H9 (cell line): ENCODE data around the gene SRGAP3. TPM values are rescaled to one million over a fixed set of nuclear protein-coding genes. Genes with fewer than 3 reads are reported as not detected.
A peak's percentile ranks its signal among the peaks of the same experiment; 100 is the strongest.

Source experiments
- DNase-seq: peaks from one replicate; pipeline ENCODE4 v3.0.0-alpha.2; 2017
- H2AFZ ChIP-seq: one replicate; pipeline ENCODE4 v1.6.1; 2013; ENCODE audit warnings: mild to moderate bottlenecking, low read length, control low read depth, moderate library complexity
- H2AK5ac ChIP-seq: 2 replicates; pipeline ENCODE4 v1.6.1; 2013; ENCODE audit warnings: low read length, control low read depth, mixed read lengths; ENCODE audit not compliant: insufficient read length
- H2BK120ac ChIP-seq: one replicate; pipeline ENCODE4 v1.6.1; 2013; ENCODE audit warnings: low read depth, mild to moderate bottlenecking, low read length, control low read depth, inconsistent platforms; ENCODE audit not compliant: poor library complexity, severe bottlenecking
- H2BK12ac ChIP-seq: 2 replicates; pipeline ENCODE4 v1.6.1; 2013; ENCODE audit warnings: low read length, control low read depth, mixed read lengths, low read depth; ENCODE audit not compliant: insufficient read length
- H2BK15ac ChIP-seq: 2 replicates; pipeline ENCODE4 v1.6.1; 2013; ENCODE audit warnings: low read depth, low read length, control low read depth
- H2BK20ac ChIP-seq: one replicate; pipeline ENCODE4 v1.6.1; 2013; ENCODE audit warnings: low read depth, mild to moderate bottlenecking, low read length, control low read depth, inconsistent platforms; ENCODE audit not compliant: poor library complexity, severe bottlenecking
- H2BK5ac ChIP-seq: 2 replicates; pipeline ENCODE4 v1.6.1; 2013; ENCODE audit warnings: low read length, control low read depth, mixed read lengths; ENCODE audit not compliant: insufficient read length
- H3K14ac ChIP-seq: 2 replicates; pipeline ENCODE4 v1.6.1; 2013; ENCODE audit warnings: low read length, control low read depth; ENCODE audit not compliant: insufficient read depth
- H3K18ac ChIP-seq: 2 replicates; pipeline ENCODE4 v1.6.1; 2013; ENCODE audit warnings: low read depth, mild to moderate bottlenecking, mixed read lengths, low read length, control low read depth; ENCODE audit not compliant: insufficient read length
- H3K23ac ChIP-seq: 2 replicates; pipeline ENCODE4 v1.6.1; 2013; ENCODE audit warnings: low read length, control low read depth, mixed read lengths, low read depth; ENCODE audit not compliant: insufficient read length
- H3K23me2 ChIP-seq: 2 replicates; pipeline ENCODE4 v1.6.1; 2013; ENCODE audit warnings: low read depth, mild to moderate bottlenecking, mixed read lengths, low read length, control low read depth; ENCODE audit not compliant: insufficient read length, poor library complexity, severe bottlenecking
- H3K27ac ChIP-seq: 2 replicates; pipeline ENCODE4 v1.5.1; 2013; ENCODE audit warnings: low read length, control low read depth, mixed read lengths, low read depth; ENCODE audit not compliant: insufficient read length
- H3K27me3 ChIP-seq: 2 replicates; pipeline ENCODE4 v1.6.1; 2013; ENCODE audit warnings: low read length, control low read depth, inconsistent platforms; ENCODE audit not compliant: insufficient read depth
- H3K4ac ChIP-seq: 2 replicates; pipeline ENCODE4 v1.6.1; 2013; ENCODE audit warnings: low read depth, mild to moderate bottlenecking, control low read depth, inconsistent platforms, low read length, moderate library complexity
- H3K4me1 ChIP-seq: 2 replicates; pipeline ENCODE4 v1.6.1; 2013; ENCODE audit warnings: low read length, control low read depth, inconsistent platforms; ENCODE audit not compliant: insufficient read depth
- H3K4me2 ChIP-seq: 2 replicates; pipeline ENCODE4 v1.6.1; 2013; ENCODE audit warnings: low read length, control low read depth, mixed read lengths; ENCODE audit not compliant: insufficient read length, insufficient read depth
- H3K56ac ChIP-seq: 2 replicates; pipeline ENCODE4 v1.6.1; 2013; ENCODE audit warnings: low read depth, mild to moderate bottlenecking, mixed read lengths, low read length, control low read depth; ENCODE audit not compliant: insufficient read length
- H3K79me1 ChIP-seq: 2 replicates; pipeline ENCODE4 v1.6.1; 2013; ENCODE audit warnings: low read depth, mild to moderate bottlenecking, moderate library complexity, low read length, control low read depth, inconsistent platforms; ENCODE audit not compliant: insufficient read depth, poor library complexity, severe bottlenecking
- H3K79me2 ChIP-seq: 2 replicates; pipeline ENCODE4 v1.6.1; 2013; ENCODE audit warnings: low read length, control low read depth, inconsistent platforms; ENCODE audit not compliant: insufficient read depth
- H3K9ac ChIP-seq: 2 replicates; pipeline ENCODE4 v1.6.1; 2013; ENCODE audit warnings: low read length, control low read depth, mixed read lengths; ENCODE audit not compliant: insufficient read length; ENCODE audit errors: extremely low read depth
- H3K9me3 ChIP-seq: one replicate; pipeline ENCODE4 v1.6.1; 2013; ENCODE audit warnings: low read depth, low read length, inconsistent platforms; ENCODE audit not compliant: control insufficient read depth
- H3T11ph ChIP-seq: one replicate; pipeline ENCODE4 v1.6.1; 2013; ENCODE audit warnings: mild to moderate bottlenecking, low read length, control low read depth, inconsistent platforms
- H4K20me1 ChIP-seq: one replicate; pipeline ENCODE4 v1.6.1; 2013; ENCODE audit not compliant: control insufficient read depth, insufficient read length, insufficient read depth
- H4K5ac ChIP-seq: 2 replicates; pipeline ENCODE4 v1.6.1; 2013; ENCODE audit warnings: low read depth, mild to moderate bottlenecking, mixed read lengths, low read length, control low read depth; ENCODE audit not compliant: insufficient read length
- H4K8ac ChIP-seq: replicated peaks from 2 replicates; pipeline ENCODE4 v1.6.1; 2013; ENCODE audit warnings: low read length, control low read depth, mixed read lengths, low read depth; ENCODE audit not compliant: insufficient read length
- H4K91ac ChIP-seq: 2 replicates; pipeline ENCODE4 v1.6.1; 2013; ENCODE audit warnings: low read depth, mild to moderate bottlenecking, moderate library complexity, mixed read lengths, low read length, control low read depth; ENCODE audit not compliant: insufficient read length
- H3K27ac Mint-ChIP-seq, 3 experiments: 2 replicates in 2 of 3; 3 replicates in 1 of 3; pipeline ENCODE4 v1.8.0; 2020 to 2021; ENCODE audit warnings: mixed read lengths in 3 of 3, mild to moderate bottlenecking in 1 of 3, moderate library complexity in 1 of 3
- H3K27me3 Mint-ChIP-seq: 2 replicates; pipeline ENCODE4 v1.8.0; 2021; ENCODE audit warnings: low read depth, mild to moderate bottlenecking, moderate library complexity, mixed read lengths
- H3K36me3 Mint-ChIP-seq, 3 experiments: 2 replicates in 2 of 3; 3 replicates in 1 of 3; pipeline ENCODE4 v1.8.0; 2020 to 2021; ENCODE audit warnings: low read depth in 3 of 3, mixed read lengths in 3 of 3; ENCODE audit not compliant: insufficient read depth in 1 of 3
- H3K4me1 Mint-ChIP-seq, 2 experiments: 2 replicates each; pipeline ENCODE4 v1.8.0; 2020; ENCODE audit warnings: mixed read lengths in 2 of 2
- H3K4me3 Mint-ChIP-seq, 2 experiments: 2 replicates in 1 of 2; 3 replicates in 1 of 2; pipeline ENCODE4 v1.8.0; 2020 to 2021; ENCODE audit warnings: mild to moderate bottlenecking in 2 of 2, mixed read lengths in 2 of 2, moderate library complexity in 1 of 2
- H3K9me3 Mint-ChIP-seq, 2 experiments: 2 replicates in 1 of 2; 3 replicates in 1 of 2; pipeline ENCODE4 v1.8.0; 2020; ENCODE audit warnings: mild to moderate bottlenecking in 2 of 2, mixed read lengths in 2 of 2, moderate library complexity in 1 of 2
- CTCF ChIP-seq: fragments of 200-600 bp; sonication (generic); conservative IDR thresholded peaks from 3 replicates; pipeline ENCODE4 v1.8.0; 2021; ENCODE audit warnings: antibody characterized with exemption, mild to moderate bottlenecking
- WGBS: extraction: QIAGEN DNeasy Blood & Tissue Kit; methylation state at CpG from one replicate; pipeline ENCODE4 v1.1.7; 2013; ENCODE audit warnings: missing lambda C conversion rate, low lambda C conversion rate, mixed read lengths; ENCODE audit not compliant: insufficient read length; ENCODE audit errors: extremely low coverage; 5-methylcytosine and 5-hydroxymethylcytosine counted together
- total RNA-seq: library from RNA; stranded (reverse); gene quantifications from 2 replicates; pipeline ENCODE4 v1.2.1, GENCODE V29; 2021

The SRGAP3 gene
- total RNA-seq, 1 experiment from 2014 or later = 3.4 TPM

DNA sequence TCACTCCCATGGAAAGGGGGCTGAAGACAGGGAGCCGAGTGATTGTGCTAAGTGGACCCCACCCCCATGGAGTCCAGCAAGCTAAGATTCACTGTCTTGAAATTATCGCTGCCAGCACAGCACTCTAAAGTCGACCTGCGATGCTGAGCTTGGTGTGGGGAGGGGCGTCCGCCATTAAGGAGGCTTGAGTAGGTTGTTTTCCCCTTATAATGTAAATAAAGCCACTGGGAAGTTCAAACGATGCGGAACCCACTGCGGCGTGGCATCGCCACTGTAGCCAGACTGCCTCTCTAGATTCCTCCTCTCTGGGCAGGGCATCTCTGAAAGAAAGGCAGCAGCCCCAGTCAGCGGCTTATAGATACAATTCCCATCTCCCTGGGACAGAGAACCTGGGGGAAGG is 10.9 kb upstream of the SRGAP3 start:
- TF ChIP-seq CTCF = no peak
- H3K4me1 Mint-ChIP-seq = peaks cover 17 to 19% of the 10 kb centered on the region in 2 experiments
- Histone ChIP-seq H3K23me2 (no peaks in the 10 kb centered on the region), H3K56ac (no peak overlapping the region), H2AK5ac (no peak overlapping the region), H4K5ac (no peak overlapping the region), H3K4me2 (no peak overlapping the region), H3T11ph (no peak overlapping the region), H2BK15ac (no peak overlapping the region), H2BK12ac (no peak overlapping the region), H3K9me3 (no peaks in the 10 kb centered on the region), H3K18ac (no peak overlapping the region), H2BK20ac (no peak overlapping the region), H3K14ac (no peak overlapping the region; the same call in 1 of the 2 replicates), H4K91ac (no peak overlapping the region), H3K27me3 (no peaks in the 10 kb centered on the region), H3K27ac (no peak overlapping the region), H3K4me1 (no peaks in the 10 kb centered on the region), H3K23ac (no peak overlapping the region), H3K9ac (no peak overlapping the region), H2AFZ (no peak overlapping the region), H2BK5ac (no peak overlapping the region), H3K4ac (no peak overlapping the region), H4K8ac (no peak overlapping the region), H2BK120ac (no peak overlapping the region), H3K79me2 (no peaks in the 10 kb centered on the region), H4K20me1 (no peaks in the 10 kb centered on the region), H3K79me1 (no peaks in the 10 kb centered on the region)
- peaks cover 74% of the 10 kb centered on the region for H3K27me3 Mint-ChIP-seq
- DNase-seq = peak; percentile 48
- WGBS = no CpG with 5 or more reads among the region's 12 CpGs
- peaks cover 4 to 11% of the 10 kb centered on the region in 2 experiments; a peak in 4 of 5 replicates for H3K9me3 Mint-ChIP-seq
- peak overlapping the region; percentile 24 to 52; a peak in 3 of 5 replicates for H3K4me3 Mint-ChIP-seq
- 0 out of 7 replicates have a peak, but pooled peaks cover 0 to 2% (median 0%) of the 10 kb centered on the region in 3 experiments for H3K36me3 Mint-ChIP-seq
- H3K27ac Mint-ChIP-seq = no peak overlapping the region
